PC-9 (cell line): ENCODE data around the gene SEL1L. TPM values are rescaled to one million over a fixed set of nuclear protein-coding genes. Genes with fewer than 3 reads are reported as not detected.

Source experiments
- BruUV-seq: library from RNA; stranded (reverse); fragments of 400-500 nt; replicated peaks from 2 replicates; lab custom pipeline; 2021; lab: Mats Ljungman, UMichigan
- CTCF ChIA-PET: fragments of 300-600 bp; sonication (Branson Sonifier 250); formaldehyde crosslinking; loops from one replicate; lab custom pipeline; 2022; ENCODE audit warnings: antibody characterized with exemption; lab: Charles Lee
- POLR2A ChIA-PET: fragments of 300-600 bp; sonication (Branson Sonifier 250); formaldehyde crosslinking; loops from one replicate; lab custom pipeline; 2022; ENCODE audit warnings: antibody characterized with exemption; ENCODE audit not compliant: unreplicated experiment; lab: Charles Lee
- DNase-seq, 2 experiments: peaks; one replicate each; pipeline versions ENCODE4 v3.0.0 to v3.0.0-alpha.2; 2015 to 2022; ENCODE audit warnings: mixed read lengths in 1 of 2
- H2AFZ ChIP-seq: fragments of 200-600 bp; sonication (generic); 2 replicates; pipeline ENCODE4 v1.8.1; 2017; ENCODE audit warnings: antibody characterized with exemption
- H3F3A ChIP-seq: fragments of 200-600 bp; sonication (generic); 2 replicates; pipeline ENCODE4 v1.8.1; 2017; ENCODE audit warnings: antibody characterized with exemption, mild to moderate bottlenecking, low read depth; ENCODE audit not compliant: insufficient read depth
- H3K27ac ChIP-seq: fragments of 200-600 bp; sonication (generic); 2 replicates; pipeline ENCODE4 v1.6.1; 2016; ENCODE audit warnings: mixed run types
- H3K27me3 ChIP-seq: fragments of 200-600 bp; sonication (generic); 2 replicates; pipeline ENCODE4 v1.6.1; 2016; ENCODE audit warnings: low read depth, mixed run types; ENCODE audit not compliant: insufficient read depth
- H3K36me3 ChIP-seq: fragments of 200-600 bp; sonication (generic); 2 replicates; pipeline ENCODE4 v1.6.1; 2016; ENCODE audit warnings: low read depth, mixed run types
- H3K4me1 ChIP-seq: fragments of 200-600 bp; sonication (generic); replicated peaks from 2 replicates; pipeline ENCODE4 v1.6.1; 2016; ENCODE audit warnings: mixed run types; ENCODE audit not compliant: insufficient read depth
- H3K4me2 ChIP-seq: fragments of 200-600 bp; sonication (generic); 2 replicates; pipeline ENCODE4 v1.6.1; 2017; ENCODE audit warnings: mixed run types
- H3K4me3 ChIP-seq: fragments of 200-600 bp; sonication (generic); 2 replicates; pipeline ENCODE4 v1.6.1; 2016; ENCODE audit warnings: mixed run types
- H3K79me2 ChIP-seq: fragments of 200-600 bp; sonication (generic); 2 replicates; pipeline ENCODE4 v1.6.1; 2017; ENCODE audit warnings: low read depth, mixed run types
- H3K9me2 ChIP-seq: fragments of 200-600 bp; sonication (generic); 2 replicates; pipeline ENCODE4 v1.8.1; 2017; ENCODE audit warnings: mild to moderate bottlenecking; ENCODE audit not compliant: insufficient read depth
- H3K9me3 ChIP-seq: fragments of 200-600 bp; sonication (generic); 2 replicates; pipeline ENCODE4 v1.8.1; 2016; ENCODE audit warnings: low read depth; ENCODE audit not compliant: insufficient read depth
- H4K20me1 ChIP-seq: fragments of 200-600 bp; sonication (generic); 2 replicates; pipeline ENCODE4 v1.8.1; 2017; ENCODE audit not compliant: insufficient read depth
- EZH2 ChIP-seq: fragments of 200-600 bp; sonication (generic); IDR thresholded peaks from 2 replicates; pipeline ENCODE4 v1.8.0; 2017; ENCODE audit warnings: antibody characterized with exemption, low read depth
- intact Hi-C: fragments of 100-400 bp; cut with micrococcal nuclease; formaldehyde crosslinking; loops from one replicate; pipeline ENCODE4 v1.10.0; 2022; ENCODE audit not compliant: unreplicated experiment
- total RNA-seq: library from RNA; stranded (reverse); gene quantifications from 2 replicates; pipeline ENCODE4 v1.2.3, GENCODE V29; 2021
- TF ChIP-seq, protein P1 (sequence below): fragments of 200-600 bp; sonication (generic); conservative IDR thresholded peaks from 2 replicates; pipeline ENCODE4 v1.6.1; 2017; ENCODE audit warnings: mixed run types, antibody characterized with exemption, mild to moderate bottlenecking, moderate library complexity

Gene SEL1L
- total RNA-seq, 1 experiment from 2014 or later, result 14.6 TPM

DNA sequence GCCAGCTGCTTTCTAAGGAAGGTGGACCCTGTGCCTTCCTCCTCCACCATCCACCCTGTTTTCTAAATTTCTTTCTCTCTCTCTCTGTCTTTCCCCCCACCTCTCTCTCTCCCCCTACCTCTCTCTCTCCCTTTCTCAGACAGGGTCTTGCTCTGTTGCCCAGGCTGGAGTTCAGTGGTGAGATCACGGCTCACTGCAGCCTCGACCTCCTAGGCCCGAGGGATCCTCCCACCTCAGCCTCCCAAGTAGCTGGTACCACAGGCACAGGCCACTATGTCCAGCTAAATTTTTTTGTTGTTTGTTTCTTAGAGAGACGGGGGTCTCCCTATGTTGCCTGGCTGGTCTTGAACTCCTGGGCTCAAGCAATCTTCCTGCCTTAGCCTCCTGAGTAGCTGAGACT is 73.7 kb downstream of the SEL1L start:
- no TSS peak for BruUV-seq
- Histone ChIP-seq H3K9me3 (no peaks in the 10 kb centered on the region), H4K20me1 (no peaks in the 10 kb centered on the region), H3K27ac (no peak overlapping the region), H3K4me2 (no peak overlapping the region), H3K4me1 (no peaks in the 10 kb centered on the region), H3K27me3 (no peaks in the 10 kb centered on the region), H3F3A (no peaks in the 10 kb centered on the region), H3K9me2 (no peaks in the 10 kb centered on the region), H2AFZ (no peak overlapping the region), H3K4me3 (no peak overlapping the region), H3K36me3 (no peaks in the 10 kb centered on the region), H3K79me2 (no peaks in the 10 kb centered on the region)
- ChIA-PET CTCF (no interaction called here), POLR2A (no interaction called here)
- no peak for TF ChIP-seq EZH2
- TF ChIP-seq, protein P1, sequence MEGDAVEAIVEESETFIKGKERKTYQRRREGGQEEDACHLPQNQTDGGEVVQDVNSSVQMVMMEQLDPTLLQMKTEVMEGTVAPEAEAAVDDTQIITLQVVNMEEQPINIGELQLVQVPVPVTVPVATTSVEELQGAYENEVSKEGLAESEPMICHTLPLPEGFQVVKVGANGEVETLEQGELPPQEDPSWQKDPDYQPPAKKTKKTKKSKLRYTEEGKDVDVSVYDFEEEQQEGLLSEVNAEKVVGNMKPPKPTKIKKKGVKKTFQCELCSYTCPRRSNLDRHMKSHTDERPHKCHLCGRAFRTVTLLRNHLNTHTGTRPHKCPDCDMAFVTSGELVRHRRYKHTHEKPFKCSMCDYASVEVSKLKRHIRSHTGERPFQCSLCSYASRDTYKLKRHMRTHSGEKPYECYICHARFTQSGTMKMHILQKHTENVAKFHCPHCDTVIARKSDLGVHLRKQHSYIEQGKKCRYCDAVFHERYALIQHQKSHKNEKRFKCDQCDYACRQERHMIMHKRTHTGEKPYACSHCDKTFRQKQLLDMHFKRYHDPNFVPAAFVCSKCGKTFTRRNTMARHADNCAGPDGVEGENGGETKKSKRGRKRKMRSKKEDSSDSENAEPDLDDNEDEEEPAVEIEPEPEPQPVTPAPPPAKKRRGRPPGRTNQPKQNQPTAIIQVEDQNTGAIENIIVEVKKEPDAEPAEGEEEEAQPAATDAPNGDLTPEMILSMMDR, result no peak
- DNase-seq, result no peak
- intact Hi-C loops, result loop anchor here (10.0 kb wide), 2 partner anchors 465 to 505 kb away; partner anchors contain the start of gene TSHR

DNA sequence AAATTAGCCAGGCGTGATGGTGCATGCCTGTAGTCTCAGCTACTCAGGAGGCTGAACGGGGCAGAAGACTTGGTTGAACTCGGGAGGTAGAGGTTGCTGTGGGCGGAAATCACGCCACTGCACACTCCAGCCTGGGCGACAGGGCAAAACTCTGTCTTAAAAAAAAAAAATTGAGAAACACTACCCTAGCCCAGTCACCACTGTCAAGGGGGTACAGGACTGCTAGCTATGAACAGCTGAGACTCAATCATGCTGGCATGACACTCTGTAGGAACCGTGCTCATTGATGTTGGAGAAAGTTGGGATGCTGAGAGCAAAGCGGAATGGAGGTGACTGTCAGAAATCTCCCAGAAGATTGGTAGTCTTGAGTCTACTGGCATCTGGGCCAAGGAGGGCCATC is 75.3 kb downstream of the SEL1L start:
- H3K4me2 ChIP-seq, result no peak overlapping the region
- no peak overlapping the region for H3K4me3 ChIP-seq
- H3K79me2 ChIP-seq, result no peaks in the 10 kb centered on the region
- BruUV-seq, result no TSS peak
- no peak overlapping the region for H2AFZ ChIP-seq
- TF ChIP-seq, protein P1, result no peak
- no peak for TF ChIP-seq EZH2
- H3K36me3 ChIP-seq, result no peaks in the 10 kb centered on the region
- DNase-seq, result no peak
- no peaks in the 10 kb centered on the region for H3K9me2 ChIP-seq
- ChIA-PET CTCF (no interaction called here), POLR2A (no interaction called here)
- no peaks in the 10 kb centered on the region for H3K27me3 ChIP-seq
- no peaks in the 10 kb centered on the region for H4K20me1 ChIP-seq
- no peaks in the 10 kb centered on the region for H3K9me3 ChIP-seq
- intact Hi-C loops, result no loop called here
- no peaks in the 10 kb centered on the region for H3K4me1 ChIP-seq
- H3K27ac ChIP-seq, result no peak overlapping the region
- H3F3A ChIP-seq, result no peaks in the 10 kb centered on the region

DNA sequence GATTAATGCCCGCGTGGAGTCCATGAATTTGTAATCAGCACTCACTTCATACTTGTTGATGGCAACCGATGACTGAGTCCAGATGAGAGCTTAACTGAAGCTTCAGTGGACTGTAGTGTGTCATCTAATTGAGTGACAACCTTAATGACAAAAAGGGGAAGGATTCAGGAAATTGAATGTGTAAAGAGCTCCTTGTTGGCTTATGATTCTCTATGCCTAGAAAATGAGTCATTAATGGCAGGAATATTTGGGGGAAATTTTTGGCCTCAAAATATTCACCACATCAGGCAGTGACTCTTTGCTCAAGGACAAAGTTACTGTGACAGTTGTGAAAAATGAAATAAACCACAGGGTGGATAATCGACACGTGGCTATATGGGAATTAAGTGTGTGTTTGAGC is 78.3 kb downstream of the SEL1L start:
- intact Hi-C loops, result no loop called here
- DNase-seq, result no peak
- Histone ChIP-seq H2AFZ (no peak overlapping the region), H3K9me3 (no peaks in the 10 kb centered on the region), H3K27me3 (no peaks in the 10 kb centered on the region), H3K9me2 (no peaks in the 10 kb centered on the region), H3K4me1 (no peaks in the 10 kb centered on the region), H4K20me1 (no peaks in the 10 kb centered on the region), H3K79me2 (no peaks in the 10 kb centered on the region), H3K4me2 (no peak overlapping the region), H3F3A (no peaks in the 10 kb centered on the region), H3K27ac (no peak overlapping the region), H3K4me3 (no peak overlapping the region), H3K36me3 (no peaks in the 10 kb centered on the region)
- no TSS peak for BruUV-seq
- TF ChIP-seq, protein P1, result no peak
- TF ChIP-seq EZH2, result no peak
- CTCF ChIA-PET, result interaction anchor here (0.7 kb wide), 1 partner anchor 85 kb away, joined by 4 read pairs; no protein-coding TSS in a partner anchor
- POLR2A ChIA-PET, result no interaction called here
